Brain microvascular endothelial cell (primary cell): ENCODE data around the gene ALOX15B.

Experiments used
- DNase-seq: peaks from one replicate; pipeline ENCODE4 v3.0.0-alpha.2; 2020
- H3K27ac ChIP-seq: fragments of 250-450 bp; sonication (Bioruptor Pico); 2 replicates; pipeline ENCODE4 v1.5.1; 2020; ENCODE audit warnings: mild to moderate bottlenecking, moderate library complexity
- H3K27me3 ChIP-seq: fragments of 250-450 bp; sonication (Bioruptor Pico); replicated peaks from 2 replicates; pipeline ENCODE4 v1.5.1; 2020; ENCODE audit warnings: mild to moderate bottlenecking
- H3K36me3 ChIP-seq: fragments of 250-450 bp; sonication (Bioruptor Pico); replicated peaks from 2 replicates; pipeline ENCODE4 v1.5.1; 2020; ENCODE audit warnings: mild to moderate bottlenecking
- H3K4me3 ChIP-seq: 2 replicates; pipeline ENCODE4 v1.5.1; 2011; ENCODE audit warnings: low read depth, mild to moderate bottlenecking, control low read depth, low read length, moderate library complexity
- CTCF ChIP-seq: IDR thresholded peaks from 2 replicates; pipeline ENCODE4 v1.5.1; 2011; ENCODE audit warnings: low read depth, mild to moderate bottlenecking, moderate library complexity, low read length, control low read depth, inconsistent platforms; ENCODE audit errors: missing control alignments
- in situ Hi-C: cut with HindIII; loops from 2 replicates; pipeline ENCODE4 v1.10.0; 2017; ENCODE audit warnings: low sequenced_read_pairs, low pct_ligation_motif_present

The ALOX15B gene

DNA sequence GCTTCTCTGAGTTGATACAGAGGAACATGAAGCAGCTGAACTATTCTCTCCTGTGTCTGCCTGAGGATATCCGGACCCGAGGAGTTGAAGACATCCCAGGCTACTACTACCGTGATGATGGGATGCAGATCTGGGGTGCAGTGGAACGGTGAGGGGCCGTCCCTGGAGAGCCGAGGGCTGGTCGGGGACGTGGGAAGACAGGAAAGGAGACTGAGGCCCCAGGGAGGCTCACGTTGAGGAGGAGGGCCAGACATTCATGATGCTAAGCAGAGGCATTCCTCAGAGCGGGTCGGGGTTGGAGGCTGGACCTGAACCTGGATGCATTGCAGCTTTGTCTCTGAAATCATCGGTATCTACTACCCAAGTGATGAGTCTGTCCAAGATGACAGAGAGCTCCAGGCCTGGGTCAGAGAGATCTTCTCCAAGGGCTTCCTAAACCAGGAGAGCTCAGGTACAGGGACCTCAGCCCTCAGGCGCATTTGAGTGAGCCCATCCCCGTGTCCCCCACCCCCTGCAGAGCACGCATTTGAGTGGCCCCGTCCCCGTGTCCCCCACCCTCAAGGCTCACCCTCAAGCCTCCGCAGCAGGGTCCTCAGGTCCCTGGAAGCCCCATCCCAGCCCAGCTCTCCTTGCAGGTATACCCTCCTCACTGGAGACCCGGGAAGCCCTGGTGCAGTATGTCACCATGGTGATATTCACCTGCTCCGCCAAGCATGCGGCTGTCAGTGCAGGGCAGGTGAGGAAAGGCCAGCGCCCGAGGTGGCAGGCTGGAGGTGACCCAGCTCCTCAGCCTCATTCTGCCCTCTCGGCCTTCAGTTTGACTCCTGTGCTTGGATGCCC is 8.3 kb downstream of the ALOX15B start:
- Histone ChIP-seq H3K36me3 (no peaks in the 10 kb centered on the region), H3K27ac (no peak overlapping the region), H3K27me3 (peaks cover 1% of the 10 kb centered on the region), H3K4me3 (no peak overlapping the region)
- no peak for DNase-seq
- TF ChIP-seq CTCF, result no peak
- in situ Hi-C loops, result no loop called here

DNA sequence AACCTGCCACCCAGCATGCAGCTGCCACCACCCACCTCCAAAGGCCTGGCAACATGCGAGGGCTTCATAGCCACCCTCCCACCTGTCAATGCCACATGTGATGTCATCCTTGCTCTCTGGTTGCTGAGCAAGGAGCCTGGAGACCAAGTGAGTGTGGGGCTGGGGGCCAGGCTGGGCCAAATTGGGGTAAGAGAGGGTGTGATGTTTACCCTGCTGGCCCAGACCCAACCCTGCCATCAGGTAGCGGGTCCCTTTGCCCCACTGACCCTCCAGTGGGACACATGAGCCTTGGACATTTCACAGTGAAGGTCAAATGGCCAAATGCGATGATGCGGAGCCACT is 8.9 kb downstream of the ALOX15B start:
- TF ChIP-seq CTCF, result no peak
- DNase-seq, result no peak
- Histone ChIP-seq H3K36me3 (no peaks in the 10 kb centered on the region), H3K27ac (no peak overlapping the region), H3K4me3 (no peak overlapping the region), H3K27me3 (peaks cover 4% of the 10 kb centered on the region)
- in situ Hi-C loops, result no loop called here

DNA sequence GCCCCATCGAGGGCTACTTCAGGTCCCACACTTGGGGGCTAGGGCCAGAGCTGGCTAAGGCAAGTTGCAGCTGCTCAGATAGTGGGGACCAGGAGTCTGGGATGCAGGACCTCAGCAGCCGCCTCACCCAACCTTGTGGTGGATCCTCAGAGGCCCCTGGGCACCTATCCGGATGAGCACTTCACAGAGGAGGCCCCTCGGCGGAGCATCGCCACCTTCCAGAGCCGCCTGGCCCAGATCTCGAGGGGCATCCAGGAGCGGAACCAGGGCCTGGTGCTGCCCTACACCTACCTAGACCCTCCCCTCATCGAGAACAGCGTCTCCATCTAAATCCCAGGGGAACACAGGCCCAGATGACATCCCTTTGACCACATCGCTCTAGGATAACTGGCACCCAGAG is 9.4 kb downstream of the ALOX15B start:
- TF ChIP-seq CTCF, result no peak
- no peak for DNase-seq
- H3K4me3 ChIP-seq, result no peak overlapping the region
- H3K36me3 ChIP-seq, result no peaks in the 10 kb centered on the region
- H3K27me3 ChIP-seq, result peaks cover 4% of the 10 kb centered on the region
- in situ Hi-C loops, result no loop called here
- no peak overlapping the region for H3K27ac ChIP-seq

DNA sequence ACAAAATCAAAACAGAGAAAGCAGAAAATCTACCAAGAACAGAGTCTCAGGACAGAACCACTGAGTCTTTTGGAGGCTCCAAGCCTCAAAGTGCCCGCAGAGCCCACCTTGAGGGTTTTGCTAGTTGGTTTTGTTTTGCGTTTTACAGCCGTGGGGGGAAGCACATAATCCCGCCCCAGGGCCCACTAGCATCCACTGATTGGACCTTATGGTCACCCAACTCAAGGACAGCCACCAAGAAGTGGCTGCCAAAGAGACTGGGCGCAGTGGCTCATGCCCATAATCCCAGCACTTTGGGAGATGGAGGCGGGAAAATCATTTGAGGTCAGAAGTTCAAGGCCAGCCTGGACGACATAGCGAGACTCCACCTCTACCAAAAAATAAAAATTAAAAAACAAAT is 9.9 kb downstream of the ALOX15B start:
- Histone ChIP-seq H3K36me3 (no peaks in the 10 kb centered on the region), H3K4me3 (no peak overlapping the region), H3K27ac (no peak overlapping the region), H3K27me3 (peaks cover 4% of the 10 kb centered on the region)
- TF ChIP-seq CTCF, result no peak
- in situ Hi-C loops, result no loop called here
- DNase-seq, result no peak

DNA sequence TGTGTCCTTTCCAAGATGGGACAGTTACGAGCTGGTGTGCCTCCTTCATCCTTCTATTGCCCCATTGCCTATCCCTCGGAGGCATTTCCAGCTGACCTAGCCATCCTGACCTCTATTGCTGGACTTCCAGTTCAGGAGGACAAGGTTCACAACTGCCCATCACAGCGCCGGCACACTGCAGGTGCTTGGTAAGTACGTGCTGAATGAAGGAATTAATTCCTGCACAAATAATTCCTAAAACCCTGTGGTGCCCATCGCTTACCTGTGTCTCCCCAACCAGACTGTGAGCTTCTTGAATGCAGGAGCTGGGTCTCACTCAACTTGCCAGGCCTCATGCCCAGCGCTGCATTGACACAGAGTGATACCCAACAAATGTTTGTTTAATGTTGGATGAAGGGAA is 13.0 kb downstream of the ALOX15B start:
- TF ChIP-seq CTCF, result no peak
- Histone ChIP-seq H3K36me3 (no peaks in the 10 kb centered on the region), H3K27ac (no peak overlapping the region), H3K4me3 (no peak overlapping the region), H3K27me3 (peaks cover 4% of the 10 kb centered on the region)
- no peak for DNase-seq
- in situ Hi-C loops, result loop anchor here (10.0 kb wide), 1 partner anchor 63 kb away; the partner anchor contains the start of gene ALOXE3
